CD8-positive, alpha-beta memory T cell (primary cell): ENCODE measurements around the gene HCN4. TPM values are rescaled to one million over a fixed set of nuclear protein-coding genes. Genes with fewer than 3 reads are reported as not detected.

ENCODE experiments used
- CTCF ChIA-PET: fragments of 350-600 bp; sonication (Branson Sonifier 250); formaldehyde crosslinking; loops from one replicate; lab custom pipeline; 2021; ENCODE audit warnings: antibody characterized with exemption; lab: Charles Lee
- POLR2A ChIA-PET: fragments of 350-600 bp; sonication (Branson Sonifier 250); formaldehyde crosslinking; loops from one replicate; lab custom pipeline; 2021; ENCODE audit warnings: antibody characterized with exemption; lab: Charles Lee
- DNase-seq, 5 donors: peaks; one replicate each; pipeline versions ENCODE4 v3.0.0 to v3.0.0-alpha.2; 2020 to 2022; ENCODE audit warnings: mixed read lengths in 1 of 5
- H3K27ac ChIP-seq: one replicate; pipeline ENCODE4 v1.7.0; 2013; ENCODE audit warnings: low read depth, mild to moderate bottlenecking, low read length, moderate library complexity
- H3K27me3 ChIP-seq: 2 replicates; pipeline ENCODE4 v1.7.0; 2013; ENCODE audit warnings: low read length, mild to moderate bottlenecking; ENCODE audit not compliant: insufficient read depth, poor library complexity, severe bottlenecking
- H3K36me3 ChIP-seq: 2 replicates; pipeline ENCODE4 v1.7.0; 2013; ENCODE audit warnings: mild to moderate bottlenecking, low read length, moderate library complexity; ENCODE audit not compliant: insufficient read depth
- H3K4me1 ChIP-seq: 2 replicates; pipeline ENCODE4 v1.7.0; 2013; ENCODE audit warnings: mild to moderate bottlenecking, low read length, moderate library complexity; ENCODE audit not compliant: insufficient read depth
- H3K4me3 ChIP-seq: 2 replicates; pipeline ENCODE4 v1.7.0; 2013; ENCODE audit warnings: mild to moderate bottlenecking, low read length
- H3K9me3 ChIP-seq: 2 replicates; pipeline ENCODE4 v1.7.0; 2013; ENCODE audit warnings: mild to moderate bottlenecking, low read length
- H3K27ac Mint-ChIP-seq, 8 donors: one replicate each; pipeline ENCODE4 v1.8.0; 2020 to 2021; ENCODE audit warnings: mixed read lengths in 8 of 8, mild to moderate bottlenecking in 6 of 8, inconsistent platforms in 3 of 8, moderate library complexity in 3 of 8
- H3K27me3 Mint-ChIP-seq, 2 donors: one replicate each; pipeline ENCODE4 v1.8.0; 2020 to 2021; ENCODE audit warnings: mixed read lengths in 2 of 2, mild to moderate bottlenecking in 1 of 2, moderate library complexity in 1 of 2
- H3K36me3 Mint-ChIP-seq, 3 donors: one replicate each; pipeline ENCODE4 v1.8.0; 2020 to 2021; ENCODE audit warnings: mixed read lengths in 3 of 3, inconsistent platforms in 1 of 3, mild to moderate bottlenecking in 1 of 3
- H3K4me1 Mint-ChIP-seq, 3 donors: one replicate each; pipeline ENCODE4 v1.8.0; 2020 to 2021; ENCODE audit warnings: mixed read lengths in 3 of 3, inconsistent platforms in 1 of 3, mild to moderate bottlenecking in 1 of 3
- H3K4me3 Mint-ChIP-seq, 7 donors: one replicate each; pipeline ENCODE4 v1.8.0; 2020 to 2021; ENCODE audit warnings: mixed read lengths in 7 of 7, mild to moderate bottlenecking in 6 of 7, moderate library complexity in 4 of 7, inconsistent platforms in 2 of 7
- H3K9me3 Mint-ChIP-seq, 5 donors: one replicate each; pipeline ENCODE4 v1.8.0; 2020 to 2022; ENCODE audit warnings: mixed read lengths in 5 of 5, mild to moderate bottlenecking in 3 of 5, moderate library complexity in 2 of 5, inconsistent platforms in 1 of 5
- polyA plus RNA-seq: library from polyadenylated mRNA; unstranded; fragments of 300-500 nt; fragmentation: Illumina TruSeq; gene quantifications from one replicate; pipeline ENCODE4 v1.2.3, GENCODE V29; 2021
- total RNA-seq, 2 experiments: library from RNA; stranded (reverse); gene quantifications; one replicate each; pipeline ENCODE4 v1.2.3, GENCODE V29; 2021

HCN4 gene
- total and polyA plus RNA-seq, 3 experiments from 2014 or later = 0.02 TPM; not detected in 1

- Histone ChIP-seq H3K4me3 (no peak overlapping the region), H3K27ac (no peak overlapping the region), H3K27me3 (no peaks in the 10 kb centered on the region), H3K36me3 (no peaks in the 10 kb centered on the region), H3K4me1 (no peaks in the 10 kb centered on the region), H3K9me3 (no peaks in the 10 kb centered on the region)
- Mint-ChIP-seq H3K4me3 (no peak overlapping the region), H3K4me1 (no peaks in the 10 kb centered on the region), H3K27ac (no peak overlapping the region), H3K9me3 (no peaks in the 10 kb centered on the region), H3K27me3 (peaks cover 12 to 38% of the 10 kb centered on the region in 2 donors), H3K36me3 (no peaks in the 10 kb centered on the region)
- CTCF ChIA-PET = no interaction called here
- no peak for DNase-seq
- POLR2A ChIA-PET = no interaction called here
These were observed 24.6 kb upstream of the HCN4 start for GRCh38 chr15:73393336-73393735.

GRCh38 chr15:73392025-73392424 lies 23.3 kb upstream of the HCN4 start:
- Histone ChIP-seq H3K27ac (no peak overlapping the region), H3K4me3 (no peak overlapping the region), H3K27me3 (no peaks in the 10 kb centered on the region), H3K4me1 (no peaks in the 10 kb centered on the region), H3K36me3 (no peaks in the 10 kb centered on the region), H3K9me3 (no peaks in the 10 kb centered on the region)
- POLR2A ChIA-PET = no interaction called here
- Mint-ChIP-seq H3K27ac (no peak overlapping the region), H3K9me3 (no peaks in the 10 kb centered on the region), H3K27me3 (peaks cover 18 to 40% of the 10 kb centered on the region in 2 donors), H3K4me1 (no peaks in the 10 kb centered on the region), H3K4me3 (peak overlapping the region in 1 of 7 donors; percentile 62), H3K36me3 (no peaks in the 10 kb centered on the region)
- CTCF ChIA-PET = no interaction called here
- no peak for DNase-seq

DNA sequence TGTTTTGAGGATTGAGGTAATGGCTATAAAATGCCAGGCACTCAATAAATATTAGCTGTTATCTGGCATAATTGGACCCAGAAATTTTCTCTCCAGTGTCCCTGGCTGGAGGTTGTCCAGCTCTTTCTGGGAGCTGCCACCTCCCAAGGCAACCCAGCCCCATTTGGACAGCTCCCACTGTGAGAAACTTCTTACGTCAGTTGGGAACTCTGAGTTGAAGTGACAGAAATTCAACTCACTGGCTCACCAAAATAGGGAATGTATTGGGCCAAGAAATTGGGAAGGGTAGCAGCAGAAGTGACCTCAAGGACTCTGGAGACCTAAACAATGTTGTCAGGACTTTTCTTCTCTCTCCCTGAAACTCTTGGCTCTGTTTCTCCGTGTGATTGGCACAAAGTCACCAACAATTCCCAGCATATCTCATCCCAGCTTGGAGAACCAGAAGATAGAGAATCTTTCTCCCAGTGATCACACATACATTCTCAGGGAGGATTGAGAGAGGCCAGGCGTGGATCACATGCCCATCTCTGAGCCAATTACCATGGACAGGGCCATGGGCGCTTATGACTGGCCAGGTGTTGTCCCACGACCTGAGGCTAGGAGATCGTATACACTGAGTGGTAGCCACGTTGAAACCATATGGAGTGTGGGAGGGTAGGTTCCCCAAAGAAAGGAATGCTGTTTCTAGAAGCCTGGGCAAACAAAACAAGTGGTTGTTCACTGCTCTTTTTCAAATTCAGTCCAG lies 22.5 kb upstream of the HCN4 start:
- no peak overlapping the region for H3K27ac Mint-ChIP-seq
- ChIA-PET CTCF (no interaction called here), POLR2A (no interaction called here)
- no peaks in the 10 kb centered on the region for H3K9me3 Mint-ChIP-seq
- no peaks in the 10 kb centered on the region for H3K36me3 ChIP-seq
- no peaks in the 10 kb centered on the region for H3K4me1 Mint-ChIP-seq
- H3K27me3 ChIP-seq = peaks cover 1% of the 10 kb centered on the region
- H3K4me3 Mint-ChIP-seq = peak overlapping the region in 1 of 7 donors; percentile 62
- H3K27ac ChIP-seq = no peak overlapping the region
- no peaks in the 10 kb centered on the region for H3K4me1 ChIP-seq
- peaks cover 18 to 40% of the 10 kb centered on the region in 2 donors for H3K27me3 Mint-ChIP-seq
- H3K4me3 ChIP-seq = no peak overlapping the region
- DNase-seq = no peak
- no peaks in the 10 kb centered on the region for H3K36me3 Mint-ChIP-seq
- H3K9me3 ChIP-seq = no peaks in the 10 kb centered on the region

GRCh38 chr15:73389971-73390544 lies 21.3 kb upstream of the HCN4 start:
- H3K4me1 Mint-ChIP-seq = no peaks in the 10 kb centered on the region
- H3K36me3 Mint-ChIP-seq = no peaks in the 10 kb centered on the region

GRCh38 chr15:73389539-73389938 lies 20.8 kb upstream of the HCN4 start:
- Histone ChIP-seq H3K27me3 (peaks cover 4% of the 10 kb centered on the region), H3K4me1 (no peaks in the 10 kb centered on the region), H3K27ac (no peak overlapping the region), H3K9me3 (no peaks in the 10 kb centered on the region), H3K36me3 (no peaks in the 10 kb centered on the region), H3K4me3 (no peak overlapping the region)
- Mint-ChIP-seq H3K27ac (no peak overlapping the region), H3K4me3 (no peak overlapping the region), H3K4me1 (no peaks in the 10 kb centered on the region), H3K36me3 (no peaks in the 10 kb centered on the region), H3K27me3 (peaks cover 20 to 45% of the 10 kb centered on the region in 2 donors), H3K9me3 (no peaks in the 10 kb centered on the region)
- DNase-seq = no peak
- CTCF ChIA-PET = no interaction called here
- POLR2A ChIA-PET = no interaction called here

More at GRCh38 chr15:73389971-73390544, 21.3 kb upstream of the HCN4 start:
- no peak overlapping the region for H3K27ac Mint-ChIP-seq
- peaks cover 20 to 43% of the 10 kb centered on the region in 2 donors for H3K27me3 Mint-ChIP-seq
- POLR2A ChIA-PET = no interaction called here
- Histone ChIP-seq H3K36me3 (no peaks in the 10 kb centered on the region), H3K4me1 (no peaks in the 10 kb centered on the region), H3K27ac (no peak overlapping the region), H3K27me3 (peaks cover 4% of the 10 kb centered on the region), H3K4me3 (no peak overlapping the region), H3K9me3 (no peaks in the 10 kb centered on the region)
- no peak for DNase-seq
- CTCF ChIA-PET = no interaction called here
- no peaks in the 10 kb centered on the region for H3K9me3 Mint-ChIP-seq
- no peak overlapping the region for H3K4me3 Mint-ChIP-seq

DNA sequence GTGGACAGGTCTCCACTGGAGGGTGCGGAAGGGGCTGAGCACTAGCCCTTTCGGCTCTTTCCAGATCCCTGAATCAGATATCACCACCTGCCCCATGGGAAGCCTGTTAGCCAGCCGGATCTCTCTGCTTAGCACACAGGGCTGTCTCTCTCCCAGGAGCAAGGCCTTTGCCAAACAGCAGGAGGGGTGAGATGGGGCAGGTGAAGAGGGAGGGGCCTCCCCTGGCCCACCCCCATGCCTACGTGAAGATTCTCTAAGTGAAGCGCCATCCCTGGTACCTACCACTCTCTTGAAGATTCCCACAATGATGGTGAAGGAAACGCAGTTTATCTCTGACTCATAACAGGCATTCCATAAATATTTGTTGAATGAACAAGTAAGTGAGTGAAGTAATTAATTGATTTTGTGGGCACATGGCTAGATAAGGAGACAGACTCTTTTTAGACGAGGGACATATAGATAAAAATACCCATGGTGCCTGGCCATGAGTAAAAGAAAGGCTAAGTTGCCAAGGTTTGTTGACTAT lies 19.6 kb upstream of the HCN4 start:
- peaks cover 4% of the 10 kb centered on the region for H3K27me3 ChIP-seq
- no peaks in the 10 kb centered on the region for H3K9me3 Mint-ChIP-seq
- H3K4me3 Mint-ChIP-seq = no peak overlapping the region

DNA sequence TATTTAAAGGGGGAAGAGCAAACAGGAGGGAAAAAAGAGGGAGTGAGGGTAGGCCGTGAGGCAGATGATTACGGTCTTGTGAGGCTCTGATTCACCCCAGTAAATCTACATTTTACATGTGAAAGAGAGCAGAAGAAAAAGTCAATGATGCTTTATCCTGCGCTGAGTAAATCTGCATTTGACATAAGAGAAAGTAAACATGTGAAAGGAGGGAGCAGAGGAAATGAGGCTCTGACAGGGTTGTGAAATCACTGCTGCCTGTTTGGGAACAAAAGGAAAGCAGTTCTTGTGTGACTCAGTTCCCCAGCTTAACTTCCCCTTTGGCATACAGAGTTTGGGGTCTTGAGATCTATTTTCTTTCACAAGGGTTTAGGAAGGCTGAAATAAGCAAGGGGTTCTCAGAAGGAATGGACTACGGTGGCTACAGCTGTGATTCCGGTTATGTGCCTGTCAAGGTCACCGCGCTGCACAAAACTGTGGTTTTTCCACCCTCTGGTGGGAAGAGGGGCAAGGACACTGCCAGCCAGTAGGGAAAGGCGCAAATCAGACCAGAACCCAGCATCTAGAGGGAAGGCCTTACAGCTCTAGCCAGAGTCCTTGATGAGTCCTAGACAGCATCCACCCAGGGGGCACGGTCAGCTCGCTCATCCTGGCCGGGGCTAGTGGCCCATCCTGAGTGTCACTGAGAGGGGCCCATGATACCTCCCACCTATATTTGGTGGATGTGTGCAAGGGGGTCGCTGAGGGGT lies 18.9 kb upstream of the HCN4 start:
- H3K27ac Mint-ChIP-seq = peak overlapping the region in 1 of 8 donors; percentile 90
- Histone ChIP-seq H3K4me1 (no peaks in the 10 kb centered on the region), H3K27ac (no peak overlapping the region), H3K27me3 (peaks cover 4% of the 10 kb centered on the region), H3K36me3 (no peaks in the 10 kb centered on the region), H3K4me3 (no peak overlapping the region), H3K9me3 (no peaks in the 10 kb centered on the region)
- CTCF ChIA-PET = no interaction called here
- H3K4me1 Mint-ChIP-seq = no peaks in the 10 kb centered on the region
- H3K36me3 Mint-ChIP-seq = no peaks in the 10 kb centered on the region
- H3K9me3 Mint-ChIP-seq = peaks cover 0 to 6% (median 0%) of the 10 kb centered on the region in 5 donors
- no peak for DNase-seq
- POLR2A ChIA-PET = no interaction called here
- no peak overlapping the region for H3K4me3 Mint-ChIP-seq
- peaks cover 22 to 44% of the 10 kb centered on the region in 2 donors for H3K27me3 Mint-ChIP-seq

More for the DNA sequence above, 19.6 kb upstream of the HCN4 start:
- Histone ChIP-seq H3K36me3 (no peaks in the 10 kb centered on the region), H3K9me3 (no peaks in the 10 kb centered on the region), H3K27ac (no peak overlapping the region), H3K4me3 (no peak overlapping the region), H3K4me1 (no peaks in the 10 kb centered on the region)
- CTCF ChIA-PET = no interaction called here
- no peaks in the 10 kb centered on the region for H3K36me3 Mint-ChIP-seq
- DNase-seq = no peak
- no peaks in the 10 kb centered on the region for H3K4me1 Mint-ChIP-seq
- POLR2A ChIA-PET = no interaction called here
- H3K27me3 Mint-ChIP-seq = peaks cover 22 to 39% of the 10 kb centered on the region in 2 donors
- no peak overlapping the region for H3K27ac Mint-ChIP-seq
